ENCODE measurements around the gene MDP1.

The MDP1 gene

GRCh38 chr14:24178399-24179178 lies 37.3 kb downstream of the MDP1 start:
- DNase-seq = no peak

- DNase-seq = no peak
Observed at GRCh38 chr14:24177891-24178290, 38.0 kb downstream of the MDP1 start.

GRCh38 chr14:24177041-24177825 lies 38.6 kb downstream of the MDP1 start:
- DNase-seq = no peak

GRCh38 chr14:24176599-24176998 lies 39.3 kb downstream of the MDP1 start:
- no peak for DNase-seq

GRCh38 chr14:24172871-24173281 lies 43.0 kb downstream of the MDP1 start:
- DNase-seq = no peak

GRCh38 chr14:24172261-24172860 lies 43.5 kb downstream of the MDP1 start:
- DNase-seq = no peak

- DNase-seq = no peak
Observed at GRCh38 chr14:24171422-24172260, 44.2 kb downstream of the MDP1 start, which contains the start of gene REC8. REC8 (plus strand) TSS chr14:24172080; CDS start chr14:24172553, 473 bp downstream.

- no peak for DNase-seq
Observed at GRCh38 chr14:24167469-24168114, 48.3 kb downstream of the MDP1 start.

- DNase-seq = no peak
Observed at GRCh38 chr14:24165785-24166184, 50.1 kb downstream of the MDP1 start.

GRCh38 chr14:24164518-24164991 lies 51.3 kb downstream of the MDP1 start:
- DNase-seq = no peak
